Loucy (cell line): ENCODE results near the gene SCARF1.

ENCODE experiments used
- H2AFZ ChIP-seq: fragments of 200-600 bp; sonication (generic); 2 replicates; pipeline ENCODE4 v1.6.0; 2016; ENCODE audit warnings: antibody characterized with exemption, mild to moderate bottlenecking, low read length, moderate library complexity
- H3F3A ChIP-seq: fragments of 200-600 bp; 2 replicates; pipeline ENCODE4 v1.6.0; 2016; ENCODE audit warnings: antibody characterized with exemption, low read depth, mild to moderate bottlenecking
- H3K27me3 ChIP-seq: fragments of 200-600 bp; sonication (generic); 2 replicates; pipeline ENCODE4 v1.6.1; 2014; ENCODE audit warnings: low read length, mild to moderate bottlenecking; ENCODE audit not compliant: insufficient read depth, poor library complexity, severe bottlenecking
- H3K36me3 ChIP-seq: fragments of 200-600 bp; sonication (generic); 2 replicates; pipeline ENCODE4 v1.6.1; 2016; ENCODE audit warnings: low read length; ENCODE audit not compliant: insufficient read depth
- H3K4me1 ChIP-seq: fragments of 200-600 bp; sonication (generic); 2 replicates; pipeline ENCODE4 v1.5.1; 2014; ENCODE audit warnings: low read length, mild to moderate bottlenecking; ENCODE audit not compliant: insufficient read depth, poor library complexity, severe bottlenecking
- H3K4me2 ChIP-seq: fragments of 200-600 bp; sonication (generic); 2 replicates; pipeline ENCODE4 v1.6.0; 2014; ENCODE audit warnings: antibody characterized with exemption, low read length, low read depth, mild to moderate bottlenecking; ENCODE audit not compliant: poor library complexity, severe bottlenecking
- H3K4me3 ChIP-seq: fragments of 200-600 bp; sonication (generic); 2 replicates; pipeline ENCODE4 v1.5.1; 2014; ENCODE audit warnings: low read length, mild to moderate bottlenecking, mixed read lengths; ENCODE audit not compliant: poor library complexity, severe bottlenecking
- H3K79me2 ChIP-seq: fragments of 200-600 bp; sonication (generic); 2 replicates; pipeline ENCODE4 v1.6.1; 2014; ENCODE audit warnings: low read length; ENCODE audit not compliant: insufficient read depth
- H3K9ac ChIP-seq: fragments of 200-600 bp; sonication (generic); 2 replicates; pipeline ENCODE4 v1.6.0; 2014; ENCODE audit warnings: mild to moderate bottlenecking, low read depth, low read length, moderate library complexity; ENCODE audit not compliant: poor library complexity, severe bottlenecking
- H3K9me2 ChIP-seq: fragments of 200-600 bp; sonication (generic); replicated peaks from 2 replicates; pipeline ENCODE4 v1.6.1; 2016; ENCODE audit warnings: low read depth, low read length, mixed read lengths
- H3K9me3 ChIP-seq: fragments of 200-600 bp; sonication (generic); 2 replicates; pipeline ENCODE4 v1.6.1; 2014; ENCODE audit warnings: mild to moderate bottlenecking, antibody characterized with exemption, low read length, low read depth; ENCODE audit not compliant: insufficient read depth
- H4K20me1 ChIP-seq: fragments of 200-600 bp; sonication (generic); 2 replicates; pipeline ENCODE4 v1.6.0; 2014; ENCODE audit warnings: antibody characterized with exemption, low read length, mild to moderate bottlenecking; ENCODE audit not compliant: insufficient read depth, poor library complexity, severe bottlenecking
- EZH2phosphoT487 ChIP-seq: fragments of 200-600 bp; IDR thresholded peaks from 2 replicates; pipeline ENCODE4 v1.6.1; 2018; ENCODE audit warnings: antibody characterized with exemption, mild to moderate bottlenecking, moderate library complexity, borderline replicate concordance
- TF ChIP-seq, protein P1 (sequence below): fragments of 200-600 bp; sonication (generic); conservative IDR thresholded peaks from 2 replicates; pipeline ENCODE4 v1.5.1; 2014; ENCODE audit warnings: mild to moderate bottlenecking, antibody characterized with exemption, low read length

Gene SCARF1

DNA sequence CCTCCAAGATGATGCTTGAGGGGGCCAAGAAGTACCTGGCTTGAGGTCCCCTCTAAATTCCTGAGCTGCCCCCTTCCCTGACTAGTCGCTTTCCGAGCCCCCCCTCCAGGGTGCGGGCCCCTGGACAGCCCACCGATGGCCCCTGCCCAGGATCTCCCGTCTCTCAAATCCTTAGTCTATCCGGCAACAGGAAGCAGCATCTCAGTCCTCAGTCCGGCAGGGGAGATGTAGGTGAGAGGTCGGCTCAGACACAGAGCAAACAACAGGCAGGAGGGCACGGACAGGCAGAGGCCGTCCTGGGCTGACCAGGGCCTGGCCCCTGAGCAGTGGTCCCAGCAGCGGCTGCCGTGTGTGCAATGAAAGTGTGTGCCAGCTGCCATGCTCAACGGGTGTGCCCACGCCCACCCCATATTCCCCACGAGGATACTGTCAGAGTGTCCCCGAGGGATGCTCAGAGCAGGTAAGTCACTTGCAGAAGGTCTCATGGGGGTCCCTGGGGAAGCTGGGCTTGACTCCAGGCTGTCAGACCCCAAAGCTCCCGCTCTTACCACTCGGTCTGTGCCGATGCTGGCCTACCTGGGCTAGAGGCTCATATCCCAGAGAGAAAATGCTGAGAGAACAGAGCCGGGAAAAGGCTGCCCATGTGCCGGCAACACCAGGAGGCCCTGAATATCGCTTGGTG lies 24.1 kb downstream of the SCARF1 start:
- Histone ChIP-seq H3K36me3 (no peaks in the 10 kb centered on the region), H3K9ac (peak overlapping the region; percentile 2), H3K4me3 (no peak overlapping the region), H3K9me3 (no peaks in the 10 kb centered on the region), H3K9me2 (no peaks in the 10 kb centered on the region), H3K4me2 (no peak overlapping the region), H3K79me2 (peaks cover 36% of the 10 kb centered on the region; the same call in 1 of the 2 replicates), H3K4me1 (peaks cover 17% of the 10 kb centered on the region), H3K27me3 (no peaks in the 10 kb centered on the region), H3F3A (no peaks in the 10 kb centered on the region), H4K20me1 (no peaks in the 10 kb centered on the region), H2AFZ (no peak overlapping the region)
- TF ChIP-seq, protein P1, sequence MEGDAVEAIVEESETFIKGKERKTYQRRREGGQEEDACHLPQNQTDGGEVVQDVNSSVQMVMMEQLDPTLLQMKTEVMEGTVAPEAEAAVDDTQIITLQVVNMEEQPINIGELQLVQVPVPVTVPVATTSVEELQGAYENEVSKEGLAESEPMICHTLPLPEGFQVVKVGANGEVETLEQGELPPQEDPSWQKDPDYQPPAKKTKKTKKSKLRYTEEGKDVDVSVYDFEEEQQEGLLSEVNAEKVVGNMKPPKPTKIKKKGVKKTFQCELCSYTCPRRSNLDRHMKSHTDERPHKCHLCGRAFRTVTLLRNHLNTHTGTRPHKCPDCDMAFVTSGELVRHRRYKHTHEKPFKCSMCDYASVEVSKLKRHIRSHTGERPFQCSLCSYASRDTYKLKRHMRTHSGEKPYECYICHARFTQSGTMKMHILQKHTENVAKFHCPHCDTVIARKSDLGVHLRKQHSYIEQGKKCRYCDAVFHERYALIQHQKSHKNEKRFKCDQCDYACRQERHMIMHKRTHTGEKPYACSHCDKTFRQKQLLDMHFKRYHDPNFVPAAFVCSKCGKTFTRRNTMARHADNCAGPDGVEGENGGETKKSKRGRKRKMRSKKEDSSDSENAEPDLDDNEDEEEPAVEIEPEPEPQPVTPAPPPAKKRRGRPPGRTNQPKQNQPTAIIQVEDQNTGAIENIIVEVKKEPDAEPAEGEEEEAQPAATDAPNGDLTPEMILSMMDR, result no peak
- no peak for TF ChIP-seq EZH2phosphoT487

DNA sequence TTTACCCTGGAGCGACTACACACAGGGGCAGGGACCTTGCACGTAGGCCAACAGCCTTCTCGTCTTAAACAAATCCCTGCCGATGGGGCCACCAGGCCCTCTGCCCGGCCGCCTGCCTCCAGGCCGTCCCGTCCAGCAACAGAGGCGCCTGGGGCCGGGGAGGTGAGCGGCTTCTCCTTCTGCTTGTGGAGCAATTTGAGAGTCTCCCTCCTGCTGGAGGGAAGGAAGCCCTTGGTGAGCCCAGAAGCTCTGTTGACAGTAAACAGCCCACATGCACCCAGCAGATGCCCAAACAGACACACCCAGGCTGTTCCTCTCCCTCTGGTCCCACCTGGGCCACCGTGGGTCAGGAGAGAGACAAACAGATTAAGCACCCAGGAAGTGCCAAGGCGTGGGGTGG lies 25.0 kb downstream of the SCARF1 start:
- TF ChIP-seq EZH2phosphoT487, result no peak
- TF ChIP-seq, protein P1, result no peak
- no peaks in the 10 kb centered on the region for H3K9me3 ChIP-seq
- no peaks in the 10 kb centered on the region for H4K20me1 ChIP-seq
- peaks cover 27% of the 10 kb centered on the region; the same call in 1 of the 2 replicates for H3K79me2 ChIP-seq
- peaks cover 8% of the 10 kb centered on the region for H3K4me1 ChIP-seq
- H3K4me3 ChIP-seq, result no peak overlapping the region
- peak overlapping the region; percentile 2 for H3K9ac ChIP-seq
- H3K4me2 ChIP-seq, result no peak overlapping the region
- H2AFZ ChIP-seq, result no peak overlapping the region
- no peaks in the 10 kb centered on the region for H3K27me3 ChIP-seq
- H3K36me3 ChIP-seq, result no peaks in the 10 kb centered on the region
- H3F3A ChIP-seq, result no peaks in the 10 kb centered on the region
- no peaks in the 10 kb centered on the region for H3K9me2 ChIP-seq

DNA sequence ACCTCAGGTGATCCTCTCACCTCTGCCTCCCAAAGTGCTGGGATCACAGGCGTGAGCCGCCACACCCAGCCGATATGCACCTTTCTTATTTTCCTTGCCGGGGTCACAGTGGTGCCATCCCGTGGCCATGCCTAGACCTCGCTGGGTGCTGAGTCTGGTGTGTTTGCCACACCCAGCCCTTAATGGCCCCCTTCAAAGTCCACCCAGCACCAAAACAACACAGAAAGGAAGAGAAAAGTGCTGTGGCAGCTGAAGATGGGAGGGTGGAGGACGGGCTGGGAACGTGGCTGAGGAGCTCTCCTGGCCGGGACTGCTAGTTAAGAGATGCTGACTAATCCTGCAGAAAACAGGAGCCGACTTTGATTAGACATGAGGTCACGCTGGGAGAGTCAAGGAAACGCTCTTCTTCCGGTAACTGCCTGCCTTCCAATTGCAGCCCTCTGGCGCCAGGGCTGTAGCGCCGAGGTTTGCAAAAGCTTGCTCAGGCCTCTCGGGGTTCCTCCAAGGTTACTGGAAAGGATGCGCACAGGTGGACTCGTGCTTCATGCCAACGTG lies 27.8 kb downstream of the SCARF1 start:
- Histone ChIP-seq H3K9me2 (no peaks in the 10 kb centered on the region), H3K9me3 (no peaks in the 10 kb centered on the region), H3K4me1 (no peaks in the 10 kb centered on the region), H3K9ac (no peak overlapping the region), H2AFZ (no peak overlapping the region), H3K27me3 (no peaks in the 10 kb centered on the region), H3K4me2 (no peak overlapping the region), H3F3A (no peaks in the 10 kb centered on the region), H3K4me3 (no peak overlapping the region), H4K20me1 (no peaks in the 10 kb centered on the region), H3K36me3 (no peaks in the 10 kb centered on the region; the same call in 1 of the 2 replicates), H3K79me2 (0 out of 2 replicates have a peak, but pooled peaks cover 9% of the 10 kb centered on the region)
- TF ChIP-seq, protein P1, result no peak
- TF ChIP-seq EZH2phosphoT487, result no peak
